Measurements from ENCODE around the gene LEPR.

GRCh38 chr1:65456481-65456880 lies 36.0 kb downstream of the LEPR start:
- TF ChIP-seq CTCF (conservative IDR thresholded peaks at IDR 0.05 in 1 of 2, IDR thresholded peaks at IDR 0.05 in 1 of 2; ENCODE audit: low read depth in 1 of 2, low read length in 2 of 2) (no peak), EZH2 (IDR thresholded peaks at IDR 0.05; ENCODE audit: low read length, missing control alignments) (no peak)
